CD14-positive monocyte (primary cell): ENCODE results near the gene MYOM1. TPM values are rescaled to one million over a fixed set of nuclear protein-coding genes. Genes with fewer than 3 reads are reported as not detected.

Source experiments
- DNase-seq, 3 donors: peaks; one replicate each; pipeline ENCODE4 v3.0.0-alpha.2; 2011 to 2022
- H2AFZ ChIP-seq: 2 replicates; pipeline ENCODE4 v1.6.0; 2012; ENCODE audit warnings: mild to moderate bottlenecking, low read depth, low read length, inconsistent platforms; ENCODE audit not compliant: insufficient read depth, poor library complexity, severe bottlenecking
- H3K27ac ChIP-seq, 2 donors: 1 replicate in 1 of 2; 2 replicates in 1 of 2; pipeline ENCODE4 v1.5.1; 2012 to 2013; ENCODE audit warnings: low read length in 2 of 2, control low read depth in 1 of 2, inconsistent platforms in 1 of 2, low read depth in 1 of 2, mild to moderate bottlenecking in 1 of 2
- H3K27me3 ChIP-seq, 2 donors: one replicate each; pipeline versions ENCODE4 v1.6.0 to v1.6.1; 2011 to 2013; ENCODE audit warnings: low read length in 2 of 2; ENCODE audit not compliant: control insufficient read depth in 2 of 2, insufficient read depth in 2 of 2
- H3K36me3 ChIP-seq, 2 donors: replicated peaks in 1 of 2; 1 replicate in 1 of 2; 2 replicates in 1 of 2; pipeline versions ENCODE4 v1.5.1 to v1.6.1; 2012 to 2013; ENCODE audit warnings: low read length in 2 of 2, control low read depth in 1 of 2, inconsistent platforms in 1 of 2, mild to moderate bottlenecking in 1 of 2; ENCODE audit not compliant: insufficient read depth in 2 of 2, control insufficient read depth in 1 of 2
- H3K4me1 ChIP-seq, 2 donors: 1 replicate in 1 of 2; 2 replicates in 1 of 2; pipeline versions ENCODE4 v1.5.1 to v1.6.1; 2012 to 2013; ENCODE audit warnings: low read length in 2 of 2, control low read depth in 1 of 2, inconsistent platforms in 1 of 2, mild to moderate bottlenecking in 1 of 2, moderate library complexity in 1 of 2; ENCODE audit not compliant: insufficient read depth in 2 of 2, control insufficient read depth in 1 of 2
- H3K4me2 ChIP-seq: replicated peaks from 2 replicates; pipeline ENCODE3; 2012; ENCODE audit warnings: low read length, moderate library complexity, mild to moderate bottlenecking; ENCODE audit not compliant: poor library complexity, severe bottlenecking; ENCODE audit errors: extremely low read depth
- H3K4me3 ChIP-seq, 3 experiments: fragments of 200-600 bp in 1 of 3; sonication (generic) in 1 of 3; replicated peaks in 1 of 3; 1 replicate in 2 of 3; 2 replicates in 1 of 3; pipeline ENCODE4 v1.5.1; 2011 to 2013; ENCODE audit warnings: low read length in 3 of 3, mild to moderate bottlenecking in 3 of 3, control low read depth in 2 of 3, low read depth in 2 of 3, inconsistent platforms in 1 of 3, moderate library complexity in 1 of 3
- H3K79me2 ChIP-seq: 2 replicates; pipeline ENCODE4 v1.6.0; 2012; ENCODE audit warnings: mild to moderate bottlenecking, control low read depth, inconsistent platforms, low read length, moderate library complexity; ENCODE audit not compliant: insufficient read depth
- H3K9ac ChIP-seq: 2 replicates; pipeline ENCODE4 v1.6.0; 2017; ENCODE audit warnings: low read length, mild to moderate bottlenecking; ENCODE audit not compliant: insufficient read depth, poor library complexity, severe bottlenecking
- H3K9me3 ChIP-seq, 2 donors: replicated peaks in 1 of 2; 1 replicate in 1 of 2; 2 replicates in 1 of 2; pipeline versions ENCODE4 v1.5.1 to v1.6.1; 2012 to 2013; ENCODE audit warnings: low read length in 2 of 2, control low read depth in 1 of 2; ENCODE audit not compliant: control insufficient read depth in 1 of 2, insufficient read depth in 1 of 2
- H4K20me1 ChIP-seq: 2 replicates; pipeline ENCODE4 v1.6.0; 2012; ENCODE audit warnings: mild to moderate bottlenecking, low read length, control low read depth, moderate library complexity; ENCODE audit not compliant: insufficient read depth
- H3K27ac Mint-ChIP-seq, 7 donors: one replicate each; pipeline ENCODE4 v1.8.0; 2020; ENCODE audit warnings: mild to moderate bottlenecking in 7 of 7, mixed read lengths in 7 of 7, moderate library complexity in 6 of 7, inconsistent platforms in 2 of 7
- H3K27me3 Mint-ChIP-seq, 3 donors: one replicate each; pipeline ENCODE4 v1.8.0; 2021 to 2022; ENCODE audit warnings: low read depth in 3 of 3, mild to moderate bottlenecking in 3 of 3, mixed read lengths in 3 of 3, moderate library complexity in 3 of 3, inconsistent platforms in 1 of 3
- H3K36me3 Mint-ChIP-seq, 2 donors: one replicate each; pipeline ENCODE4 v1.8.0; 2020; ENCODE audit warnings: mixed read lengths in 2 of 2, inconsistent platforms in 1 of 2, mild to moderate bottlenecking in 1 of 2
- H3K4me1 Mint-ChIP-seq: one replicate; pipeline ENCODE4 v1.8.0; 2020; ENCODE audit warnings: mild to moderate bottlenecking, mixed read lengths
- H3K4me3 Mint-ChIP-seq, 2 donors: one replicate each; pipeline ENCODE4 v1.8.0; 2020; ENCODE audit warnings: mild to moderate bottlenecking in 2 of 2, mixed read lengths in 2 of 2, moderate library complexity in 1 of 2
- H3K9me3 Mint-ChIP-seq, 7 donors: one replicate each; pipeline ENCODE4 v1.8.0; 2020 to 2022; ENCODE audit warnings: mixed read lengths in 7 of 7, mild to moderate bottlenecking in 6 of 7, moderate library complexity in 6 of 7, inconsistent platforms in 2 of 7
- WGBS: methylation state at CpG from one replicate; pipeline ENCODE4 v1.1.5; 2013; ENCODE audit warnings: missing lambda C conversion rate; ENCODE audit not compliant: insufficient coverage; 5-methylcytosine and 5-hydroxymethylcytosine counted together
- intact Hi-C, 2 donors: fragments of 100-400 bp; cut with micrococcal nuclease; formaldehyde crosslinking; loops; one replicate each; pipeline versions ENCODE4 v1.15.0 to v1.15.1; 2023
- polyA plus RNA-seq, 3 donors: library from polyadenylated mRNA; depleted of rRNA in 1 of 3; unstranded in 2 of 3; stranded (reverse) in 1 of 3; fragments of 300-500 nt in 2 of 3; fragments of >200 nt in 1 of 3; fragmentation: Illumina TruSeq in 2 of 3; gene quantifications; 1 replicate in 2 of 3; 2 replicates in 1 of 3; pipeline ENCODE4 v1.2.3, GENCODE V29; 2012 to 2021
- TF ChIP-seq, protein P1 (sequence below): fragments of 200-600 bp; IDR thresholded peaks from one replicate; pipeline ENCODE4 v1.8.0; 2022; ENCODE audit warnings: antibody characterized with exemption, mild to moderate bottlenecking

The MYOM1 gene
- polyA plus RNA-seq, 3 donors: 0.05 to 0.95 (median 0.22) TPM

DNA sequence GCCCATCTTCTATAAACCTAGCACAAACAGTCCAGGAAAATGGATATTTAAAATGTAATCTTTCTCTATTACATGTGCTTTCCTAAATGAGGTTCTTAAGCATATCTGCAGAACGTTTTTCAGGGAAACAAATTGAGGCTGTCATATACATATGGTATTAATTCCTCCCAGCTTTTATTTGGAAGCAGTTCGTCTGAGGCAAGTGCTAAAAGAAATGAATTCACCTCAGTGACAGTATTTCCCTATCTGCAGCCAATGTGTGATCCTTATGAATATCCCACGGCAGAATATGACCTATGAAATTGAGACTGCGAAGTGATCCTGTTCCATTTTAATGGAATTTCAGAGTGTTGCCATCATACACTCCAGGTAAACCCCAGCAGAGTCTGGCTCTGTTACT is 7.1 kb downstream of the MYOM1 start:
- no peak for DNase-seq
- no peak overlapping the region for H3K9ac ChIP-seq
- Mint-ChIP-seq H3K36me3 (no peaks in the 10 kb centered on the region), H3K4me1 (peaks cover 6% of the 10 kb centered on the region), H3K9me3 (peaks cover 0 to 8% (median 2%) of the 10 kb centered on the region in 7 donors), H3K27ac (no peak overlapping the region), H3K27me3 (no peaks in the 10 kb centered on the region), H3K4me3 (no peak overlapping the region)
- H3K36me3 ChIP-seq: no peaks in the 10 kb centered on the region
- H4K20me1 ChIP-seq: no peaks in the 10 kb centered on the region
- H3K79me2 ChIP-seq: no peaks in the 10 kb centered on the region
- TF ChIP-seq, protein P1, sequence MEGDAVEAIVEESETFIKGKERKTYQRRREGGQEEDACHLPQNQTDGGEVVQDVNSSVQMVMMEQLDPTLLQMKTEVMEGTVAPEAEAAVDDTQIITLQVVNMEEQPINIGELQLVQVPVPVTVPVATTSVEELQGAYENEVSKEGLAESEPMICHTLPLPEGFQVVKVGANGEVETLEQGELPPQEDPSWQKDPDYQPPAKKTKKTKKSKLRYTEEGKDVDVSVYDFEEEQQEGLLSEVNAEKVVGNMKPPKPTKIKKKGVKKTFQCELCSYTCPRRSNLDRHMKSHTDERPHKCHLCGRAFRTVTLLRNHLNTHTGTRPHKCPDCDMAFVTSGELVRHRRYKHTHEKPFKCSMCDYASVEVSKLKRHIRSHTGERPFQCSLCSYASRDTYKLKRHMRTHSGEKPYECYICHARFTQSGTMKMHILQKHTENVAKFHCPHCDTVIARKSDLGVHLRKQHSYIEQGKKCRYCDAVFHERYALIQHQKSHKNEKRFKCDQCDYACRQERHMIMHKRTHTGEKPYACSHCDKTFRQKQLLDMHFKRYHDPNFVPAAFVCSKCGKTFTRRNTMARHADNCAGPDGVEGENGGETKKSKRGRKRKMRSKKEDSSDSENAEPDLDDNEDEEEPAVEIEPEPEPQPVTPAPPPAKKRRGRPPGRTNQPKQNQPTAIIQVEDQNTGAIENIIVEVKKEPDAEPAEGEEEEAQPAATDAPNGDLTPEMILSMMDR: no peak
- 93% methylated on average over 3 of the region's 4 CpGs for WGBS
- intact Hi-C loops: no loop called here
- no peaks in the 10 kb centered on the region for H3K27me3 ChIP-seq
- H2AFZ ChIP-seq: no peak overlapping the region
- no peak overlapping the region for H3K27ac ChIP-seq
- H3K4me3 ChIP-seq: no peak overlapping the region
- no peak overlapping the region for H3K4me2 ChIP-seq
- no peaks in the 10 kb centered on the region for H3K9me3 ChIP-seq
- no peaks in the 10 kb centered on the region for H3K4me1 ChIP-seq

DNA sequence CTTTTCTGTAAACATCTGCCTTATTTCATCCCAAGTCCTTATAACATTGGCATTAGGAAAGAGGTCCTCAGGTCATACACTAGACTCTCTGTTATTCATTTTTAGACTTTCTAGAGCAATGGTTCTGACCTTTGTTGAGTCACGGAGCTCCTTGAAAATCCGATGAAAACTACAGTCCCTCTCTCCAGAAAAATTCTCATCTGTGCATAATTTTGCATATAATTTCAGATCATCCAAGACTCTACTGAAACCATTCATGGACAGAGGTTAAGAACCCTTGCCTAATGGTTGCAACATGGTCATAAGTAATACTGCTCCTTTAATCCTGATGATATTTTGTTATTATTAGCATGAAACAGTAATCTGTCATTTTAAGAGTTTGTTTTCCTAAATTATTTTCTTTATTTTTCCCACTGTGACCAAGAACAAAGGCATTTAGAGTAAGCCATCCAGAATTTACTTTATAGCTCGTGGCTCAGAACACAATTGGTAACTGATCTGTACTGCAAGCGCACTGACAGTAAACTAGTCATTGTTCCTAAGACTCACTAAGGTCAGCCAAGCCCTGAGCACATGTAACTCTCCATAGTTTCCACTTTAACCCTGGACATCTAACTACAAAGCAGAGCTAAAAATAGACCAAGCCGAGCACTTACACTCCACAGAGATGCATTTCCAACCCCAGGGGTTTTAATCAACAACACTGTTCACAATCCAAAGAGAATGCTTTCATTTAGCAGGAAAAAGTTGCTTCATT is 8.4 kb downstream of the MYOM1 start:
- Histone ChIP-seq H3K79me2 (no peaks in the 10 kb centered on the region), H3K27ac (no peak overlapping the region), H3K9ac (no peak overlapping the region), H3K36me3 (no peaks in the 10 kb centered on the region), H2AFZ (no peak overlapping the region), H3K4me1 (no peaks in the 10 kb centered on the region), H4K20me1 (no peaks in the 10 kb centered on the region), H3K4me3 (no peak overlapping the region), H3K27me3 (no peaks in the 10 kb centered on the region), H3K9me3 (no peaks in the 10 kb centered on the region), H3K4me2 (no peak overlapping the region)
- TF ChIP-seq, protein P1: no peak
- Mint-ChIP-seq H3K4me1 (peaks cover 6% of the 10 kb centered on the region), H3K9me3 (peaks cover 0 to 6% (median 2%) of the 10 kb centered on the region in 7 donors), H3K36me3 (no peaks in the 10 kb centered on the region), H3K4me3 (no peak overlapping the region), H3K27ac (no peak overlapping the region), H3K27me3 (no peaks in the 10 kb centered on the region)
- 100% methylated on average over 2 of the region's 5 CpGs for whole genome bisulfite sequencing
- DNase-seq: no peak
- intact Hi-C loops: no loop called here
